ENCODE results near the gene UBE3B. TPM values are rescaled to one million over a fixed set of nuclear protein-coding genes. Genes with fewer than 3 reads are reported as not detected.

Gene UBE3B
- polyA plus RNA-seq, 1 donor (not counting 4 experiments of a cell fraction or from before 2014, with no cell fraction given) = 27.1 TPM

GRCh38 chr12:109448707-109449390, 28.6 kb upstream of the UBE3B start:
- Histone ChIP-seq H3K79me2 (ENCODE audit: control insufficient read depth, insufficient read depth, low read length) (peaks cover 21% of the 10 kb centered on the region), H3K4me2 (ENCODE audit: control insufficient read depth, extremely low read depth, insufficient read depth, low read depth, low read length) (no peak overlapping the region), H3K36me3 (ENCODE audit: control insufficient read depth in 2 of 2, extremely low read depth in 1 of 2, insufficient read depth in 2 of 2, low read length in 2 of 2) (peaks cover 41 to 50% of the 10 kb centered on the region in 2 experiments), H3K27me3 (ENCODE audit: control insufficient read depth, extremely low read depth, insufficient read depth, low read length) (no peaks in the 10 kb centered on the region), H3K4me3 (ENCODE audit: control insufficient read depth in 2 of 3, extremely low read depth in 1 of 3, insufficient read depth in 2 of 3, low read depth in 1 of 3, low read length in 3 of 3) (no peak overlapping the region), H3K9ac (ENCODE audit: control insufficient read depth, extremely low read depth, insufficient read depth, low read length) (no peak overlapping the region), H2AFZ (ENCODE audit: control insufficient read depth, low read length) (no peak overlapping the region), H4K20me1 (ENCODE audit: control insufficient read depth, extremely low read depth, insufficient read depth, low read length) (peaks cover 4% of the 10 kb centered on the region), H3K27ac (ENCODE audit: control insufficient read depth, insufficient read depth, low read length) (no peak overlapping the region), H3K9me1 (ENCODE audit: control insufficient read depth, extremely low read depth, insufficient read depth, low read length) (peaks cover 2% of the 10 kb centered on the region), H3K9me3 (ENCODE audit: control insufficient read depth, low read depth, low read length) (no peaks in the 10 kb centered on the region), H3K4me1 (ENCODE audit: control insufficient read depth, extremely low read depth, insufficient read depth, low read length) (no peaks in the 10 kb centered on the region)
- TF ChIP-seq EZH2 (IDR thresholded peaks at IDR 0.05; ENCODE audit: low read length) = no peak
- TF ChIP-seq, protein P1, sequence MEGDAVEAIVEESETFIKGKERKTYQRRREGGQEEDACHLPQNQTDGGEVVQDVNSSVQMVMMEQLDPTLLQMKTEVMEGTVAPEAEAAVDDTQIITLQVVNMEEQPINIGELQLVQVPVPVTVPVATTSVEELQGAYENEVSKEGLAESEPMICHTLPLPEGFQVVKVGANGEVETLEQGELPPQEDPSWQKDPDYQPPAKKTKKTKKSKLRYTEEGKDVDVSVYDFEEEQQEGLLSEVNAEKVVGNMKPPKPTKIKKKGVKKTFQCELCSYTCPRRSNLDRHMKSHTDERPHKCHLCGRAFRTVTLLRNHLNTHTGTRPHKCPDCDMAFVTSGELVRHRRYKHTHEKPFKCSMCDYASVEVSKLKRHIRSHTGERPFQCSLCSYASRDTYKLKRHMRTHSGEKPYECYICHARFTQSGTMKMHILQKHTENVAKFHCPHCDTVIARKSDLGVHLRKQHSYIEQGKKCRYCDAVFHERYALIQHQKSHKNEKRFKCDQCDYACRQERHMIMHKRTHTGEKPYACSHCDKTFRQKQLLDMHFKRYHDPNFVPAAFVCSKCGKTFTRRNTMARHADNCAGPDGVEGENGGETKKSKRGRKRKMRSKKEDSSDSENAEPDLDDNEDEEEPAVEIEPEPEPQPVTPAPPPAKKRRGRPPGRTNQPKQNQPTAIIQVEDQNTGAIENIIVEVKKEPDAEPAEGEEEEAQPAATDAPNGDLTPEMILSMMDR (optimal IDR thresholded peaks at IDR 0.05 in 1 of 3, IDR thresholded peaks at IDR 0.05 in 1 of 3, conservative IDR thresholded peaks at IDR 0.05 in 1 of 3; ENCODE audit: extremely low read depth in 1 of 3, insufficient read depth in 2 of 3, low read length in 3 of 3) = no peak
- DNase-seq (ENCODE audit: low read depth, low spot score) = no peak
- no peak for FAIRE-seq
- dilution Hi-C loops (cut with MboI; ENCODE audit: extremely low pct_ligation_motif_present, low sequenced_read_pairs) = no loop called here

DNA sequence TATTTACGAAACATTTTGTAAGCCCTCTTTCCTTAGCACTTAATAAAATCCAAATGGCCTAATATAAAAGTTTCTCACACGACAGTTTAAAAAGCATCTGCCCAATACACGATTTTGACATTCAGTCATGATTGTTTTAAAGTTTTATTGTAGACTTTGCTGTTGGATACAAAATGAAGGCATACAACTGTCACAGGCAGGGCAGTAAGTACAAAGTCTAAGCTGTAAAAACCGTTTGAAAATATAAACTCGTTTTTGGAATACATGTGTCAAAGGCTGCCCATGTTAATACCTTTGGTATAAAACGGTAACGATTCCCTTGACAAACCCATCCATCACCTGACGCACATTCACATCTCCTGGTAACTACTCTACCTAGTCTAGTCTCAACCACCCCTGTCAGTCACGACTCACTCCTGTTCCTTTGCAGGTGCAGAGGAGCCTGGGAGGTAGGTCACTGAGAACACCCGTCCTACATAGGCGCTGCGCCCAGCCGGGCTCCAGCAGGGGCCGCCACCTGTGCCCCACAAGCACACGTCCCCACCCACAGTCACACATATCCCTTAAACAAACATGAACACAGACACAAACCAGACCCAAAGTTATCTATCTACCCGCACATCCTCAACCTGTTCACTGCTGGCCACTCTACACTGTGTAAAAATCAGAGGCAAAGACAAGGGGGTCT, 27.4 kb upstream of the UBE3B start:
- peaks cover 4% of the 10 kb centered on the region for H4K20me1 ChIP-seq (ENCODE audit: control insufficient read depth, extremely low read depth, insufficient read depth, low read length)
- FAIRE-seq = no peak
- peaks cover 2% of the 10 kb centered on the region for H3K9me1 ChIP-seq (ENCODE audit: control insufficient read depth, extremely low read depth, insufficient read depth, low read length)
- no peaks in the 10 kb centered on the region for H3K27me3 ChIP-seq (ENCODE audit: control insufficient read depth, extremely low read depth, insufficient read depth, low read length)
- H3K9me3 ChIP-seq (ENCODE audit: control insufficient read depth, low read depth, low read length) = no peaks in the 10 kb centered on the region
- H3K4me2 ChIP-seq (ENCODE audit: control insufficient read depth, extremely low read depth, insufficient read depth, low read depth, low read length) = no peak overlapping the region
- TF ChIP-seq EZH2 (IDR thresholded peaks at IDR 0.05; ENCODE audit: low read length) = no peak
- TF ChIP-seq, protein P1 (optimal IDR thresholded peaks at IDR 0.05 in 1 of 3, IDR thresholded peaks at IDR 0.05 in 1 of 3, conservative IDR thresholded peaks at IDR 0.05 in 1 of 3; ENCODE audit: extremely low read depth in 1 of 3, insufficient read depth in 2 of 3, low read length in 3 of 3) = no peak
- no peak overlapping the region for H3K4me3 ChIP-seq (ENCODE audit: control insufficient read depth in 2 of 3, extremely low read depth in 1 of 3, insufficient read depth in 2 of 3, low read depth in 1 of 3, low read length in 3 of 3)
- H3K4me1 ChIP-seq (ENCODE audit: control insufficient read depth, extremely low read depth, insufficient read depth, low read length) = no peaks in the 10 kb centered on the region
- no peak overlapping the region for H3K27ac ChIP-seq (ENCODE audit: control insufficient read depth, insufficient read depth, low read length)
- H3K36me3 ChIP-seq (ENCODE audit: control insufficient read depth in 2 of 2, extremely low read depth in 1 of 2, insufficient read depth in 2 of 2, low read length in 2 of 2) = peaks cover 50 to 56% of the 10 kb centered on the region in 2 experiments
- H3K9ac ChIP-seq (ENCODE audit: control insufficient read depth, extremely low read depth, insufficient read depth, low read length) = no peak overlapping the region
- no peak for DNase-seq (ENCODE audit: low read depth, low spot score)
- dilution Hi-C loops (cut with MboI; ENCODE audit: extremely low pct_ligation_motif_present, low sequenced_read_pairs) = no loop called here
- H3K79me2 ChIP-seq (ENCODE audit: control insufficient read depth, insufficient read depth, low read length) = peaks cover 21% of the 10 kb centered on the region
- H2AFZ ChIP-seq (ENCODE audit: control insufficient read depth, low read length) = no peak overlapping the region
